Neural progenitor cell (in vitro differentiated cells): ENCODE measurements around the gene RNF7. TPM values are rescaled to one million over a fixed set of nuclear protein-coding genes. Genes with fewer than 3 reads are reported as not detected.
"Not testable (repeated sequence)": the region's sequence is repeated elsewhere in the genome, so short reads cannot be mapped to it uniquely, and the experiment has no call there.

Experiments
- DNase-seq: peaks from one replicate; pipeline ENCODE4 v3.0.0-alpha.2; 2016; ENCODE audit warnings: low spot score
- H2AFZ ChIP-seq: fragments of 200-600 bp; sonication (generic); replicated peaks from 2 replicates; pipeline ENCODE4 v1.6.1; 2016; ENCODE audit warnings: antibody characterized with exemption
- H3F3A ChIP-seq: fragments of 200-600 bp; sonication (generic); 2 replicates; pipeline ENCODE4 v1.6.1; 2016; ENCODE audit warnings: antibody characterized with exemption, low read depth
- H3K27ac ChIP-seq: fragments of 200-600 bp; sonication (generic); 2 replicates; pipeline ENCODE4 v1.5.1; 2016; ENCODE audit warnings: mild to moderate bottlenecking
- H3K27me3 ChIP-seq: fragments of 200-600 bp; sonication (generic); 2 replicates; pipeline ENCODE4 v1.6.1; 2016; ENCODE audit warnings: mild to moderate bottlenecking, moderate library complexity
- H3K36me3 ChIP-seq: fragments of 200-600 bp; sonication (generic); 2 replicates; pipeline ENCODE4 v1.5.1; 2016
- H3K4me1 ChIP-seq: fragments of 200-600 bp; sonication (generic); 2 replicates; pipeline ENCODE4 v1.6.1; 2016; ENCODE audit warnings: mixed run types
- H3K4me2 ChIP-seq: fragments of 200-600 bp; sonication (generic); 2 replicates; pipeline ENCODE4 v1.6.1; 2016
- H3K4me3 ChIP-seq: fragments of 200-600 bp; sonication (generic); 2 replicates; pipeline ENCODE4 v1.5.1; 2016
- H3K79me2 ChIP-seq: fragments of 200-600 bp; sonication (generic); 2 replicates; pipeline ENCODE4 v1.6.1; 2016; ENCODE audit warnings: low read depth
- H3K9ac ChIP-seq: fragments of 200-600 bp; sonication (generic); 2 replicates; pipeline ENCODE4 v1.6.1; 2016
- H3K9me3 ChIP-seq: fragments of 200-600 bp; sonication (generic); 2 replicates; pipeline ENCODE4 v1.5.1; 2016; ENCODE audit warnings: low read depth
- H4K20me1 ChIP-seq: fragments of 200-600 bp; sonication (generic); 2 replicates; pipeline ENCODE4 v1.6.1; 2016; ENCODE audit warnings: low read depth
- H3K27ac Mint-ChIP-seq: 3 replicates; pipeline ENCODE4 v1.8.0; 2021; ENCODE audit warnings: mixed read lengths
- H3K27me3 Mint-ChIP-seq: 2 replicates; pipeline ENCODE4 v1.8.0; 2022; ENCODE audit warnings: low read depth, mild to moderate bottlenecking, inconsistent platforms, moderate library complexity, mixed read lengths; ENCODE audit not compliant: insufficient read depth
- H3K36me3 Mint-ChIP-seq: 3 replicates; pipeline ENCODE4 v1.8.0; 2021; ENCODE audit warnings: mixed read lengths
- H3K4me1 Mint-ChIP-seq: 3 replicates; pipeline ENCODE4 v1.8.0; 2021; ENCODE audit warnings: mixed read lengths
- H3K4me3 Mint-ChIP-seq: 3 replicates; pipeline ENCODE4 v1.8.0; 2021; ENCODE audit warnings: mild to moderate bottlenecking, moderate library complexity, mixed read lengths
- H3K9me3 Mint-ChIP-seq: 3 replicates; pipeline ENCODE4 v1.8.0; 2020; ENCODE audit warnings: mixed read lengths
- CTCF ChIP-seq: fragments of 200-600 bp; sonication (generic); IDR thresholded peaks from 2 replicates; pipeline ENCODE4 v1.5.1; 2017; ENCODE audit warnings: antibody characterized with exemption, mild to moderate bottlenecking
- EZH2 ChIP-seq: fragments of 200-600 bp; sonication (generic); IDR thresholded peaks from 2 replicates; pipeline ENCODE4 v1.6.1; 2017; ENCODE audit warnings: antibody characterized with exemption, mild to moderate bottlenecking, moderate library complexity
- EZH2phosphoT487 ChIP-seq: fragments of 200-600 bp; sonication (generic); IDR thresholded peaks from 2 replicates; pipeline ENCODE4 v1.6.1; 2017; ENCODE audit warnings: antibody characterized with exemption
- total RNA-seq: library from RNA; depleted of rRNA; stranded (reverse); fragments of >200 nt; gene quantifications from 2 replicates; pipeline ENCODE4 v1.2.3, GENCODE V29; 2015; ENCODE audit warnings: low replicate concordance

RNF7 gene
- total RNA-seq, 1 donor from 2014 or later: 105 TPM

GRCh38 chr3:141783632-141784031 lies 45.5 kb downstream of the RNF7 start:
- Mint-ChIP-seq H3K9me3 (peaks cover 4% of the 10 kb centered on the region), H3K27ac (peak overlapping the region; percentile 8), H3K36me3 (peaks cover 2% of the 10 kb centered on the region), H3K4me1 (peaks cover 2% of the 10 kb centered on the region), H3K27me3 (peaks cover 7% of the 10 kb centered on the region), H3K4me3 (no peak overlapping the region)
- H3K9ac ChIP-seq: no peak overlapping the region
- no peaks in the 10 kb centered on the region for H3K36me3 ChIP-seq
- H3K4me3 ChIP-seq: no peak overlapping the region
- H3K4me1 ChIP-seq: peaks cover 4% of the 10 kb centered on the region
- no peaks in the 10 kb centered on the region for H3F3A ChIP-seq
- no peak for DNase-seq
- H4K20me1 ChIP-seq: no peaks in the 10 kb centered on the region
- no peaks in the 10 kb centered on the region for H3K27me3 ChIP-seq
- no peak overlapping the region for H3K4me2 ChIP-seq
- no peaks in the 10 kb centered on the region for H3K9me3 ChIP-seq
- H2AFZ ChIP-seq: no peak overlapping the region
- no peaks in the 10 kb centered on the region for H3K79me2 ChIP-seq
- TF ChIP-seq EZH2phosphoT487: no peak
- no peak for TF ChIP-seq CTCF
- no peak for TF ChIP-seq EZH2
- no peak overlapping the region for H3K27ac ChIP-seq

- Histone ChIP-seq H2AFZ (peak overlapping the region; percentile 64), H3K79me2 (no peaks in the 10 kb centered on the region), H3K36me3 (no peaks in the 10 kb centered on the region), H3K4me3 (no peak overlapping the region), H3K9ac (no peak overlapping the region), H3F3A (no peaks in the 10 kb centered on the region), H4K20me1 (no peaks in the 10 kb centered on the region), H3K4me2 (no peak overlapping the region), H3K4me1 (peaks cover 4% of the 10 kb centered on the region), H3K27me3 (no peaks in the 10 kb centered on the region), H3K27ac (no peak overlapping the region), H3K9me3 (no peaks in the 10 kb centered on the region)
- peaks cover 2% of the 10 kb centered on the region for H3K36me3 Mint-ChIP-seq
- H3K4me3 Mint-ChIP-seq: no peak overlapping the region
- H3K27me3 Mint-ChIP-seq: peaks cover 7% of the 10 kb centered on the region
- H3K9me3 Mint-ChIP-seq: peaks cover 4% of the 10 kb centered on the region
- H3K27ac Mint-ChIP-seq: no peak overlapping the region
- H3K4me1 Mint-ChIP-seq: peaks cover 2% of the 10 kb centered on the region
- DNase-seq: no peak
- TF ChIP-seq EZH2phosphoT487: no peak
- no peak for TF ChIP-seq CTCF
- no peak for TF ChIP-seq EZH2
Measured at GRCh38 chr3:141784096-141784495, 46.0 kb downstream of the RNF7 start.

- DNase-seq: no peak
- H3K9ac ChIP-seq: no peak overlapping the region
- no peak overlapping the region for H3K27ac ChIP-seq
- no peaks in the 10 kb centered on the region for H3K79me2 ChIP-seq
- H3F3A ChIP-seq: no peaks in the 10 kb centered on the region
- no peaks in the 10 kb centered on the region for H4K20me1 ChIP-seq
- Mint-ChIP-seq H3K27me3 (peaks cover 7% of the 10 kb centered on the region), H3K27ac (no peak overlapping the region), H3K4me1 (peaks cover 2% of the 10 kb centered on the region), H3K4me3 (no peak overlapping the region), H3K36me3 (peaks cover 2% of the 10 kb centered on the region), H3K9me3 (peaks cover 4% of the 10 kb centered on the region)
- peak overlapping the region; percentile 64 for H2AFZ ChIP-seq
- H3K4me3 ChIP-seq: no peak overlapping the region
- H3K4me1 ChIP-seq: peaks cover 4% of the 10 kb centered on the region
- TF ChIP-seq EZH2phosphoT487 (no peak), EZH2 (no peak), CTCF (no peak)
- no peaks in the 10 kb centered on the region for H3K27me3 ChIP-seq
- H3K36me3 ChIP-seq: no peaks in the 10 kb centered on the region
- H3K4me2 ChIP-seq: no peak overlapping the region
- no peaks in the 10 kb centered on the region for H3K9me3 ChIP-seq
Measured at GRCh38 chr3:141784531-141784930, 46.4 kb downstream of the RNF7 start.

- Mint-ChIP-seq H3K27me3 (peaks cover 7% of the 10 kb centered on the region), H3K4me1 (no peaks in the 10 kb centered on the region), H3K36me3 (no peaks in the 10 kb centered on the region), H3K9me3 (no peaks in the 10 kb centered on the region), H3K27ac (no peak overlapping the region), H3K4me3 (no peak overlapping the region)
- TF ChIP-seq CTCF: no peak
- TF ChIP-seq EZH2: no peak
- TF ChIP-seq EZH2phosphoT487: no peak
- no peaks in the 10 kb centered on the region for H3K27me3 ChIP-seq
- no peak overlapping the region for H3K9ac ChIP-seq
- H3K36me3 ChIP-seq: no peaks in the 10 kb centered on the region
- no peak overlapping the region for H3K27ac ChIP-seq
- H4K20me1 ChIP-seq: no peaks in the 10 kb centered on the region
- no peaks in the 10 kb centered on the region for H3F3A ChIP-seq
- DNase-seq: no peak
- H2AFZ ChIP-seq: no peak overlapping the region
- H3K4me2 ChIP-seq: no peak overlapping the region
- peaks cover 4% of the 10 kb centered on the region for H3K4me1 ChIP-seq
- no peaks in the 10 kb centered on the region for H3K9me3 ChIP-seq
- H3K79me2 ChIP-seq: no peaks in the 10 kb centered on the region
- no peak overlapping the region for H3K4me3 ChIP-seq
Measured at GRCh38 chr3:141788149-141788548, 50.1 kb downstream of the RNF7 start.

- H3K27ac Mint-ChIP-seq, H3K4me1 Mint-ChIP-seq, H3K36me3 ChIP-seq, H3K27me3 Mint-ChIP-seq, H3K9me3 ChIP-seq, DNase-seq, H3K4me2 ChIP-seq, H3F3A ChIP-seq, H4K20me1 ChIP-seq, H3K4me3 Mint-ChIP-seq, H2AFZ ChIP-seq, H3K79me2 ChIP-seq, H3K4me1 ChIP-seq, H3K36me3 Mint-ChIP-seq, H3K4me3 ChIP-seq, H3K9me3 Mint-ChIP-seq, H3K27ac ChIP-seq, H3K27me3 ChIP-seq, H3K9ac ChIP-seq: not testable (repeated sequence)
Measured at GRCh38 chr3:141788750-141789149, 50.7 kb downstream of the RNF7 start.
